Thoracic aorta (tissue), 2 donors: ENCODE measurements around the gene RAB3GAP1. TPM values are rescaled to one million over a fixed set of nuclear protein-coding genes. Genes with fewer than 3 reads are reported as not detected.
"Not testable (repeated sequence)": the region's sequence is repeated elsewhere in the genome, so short reads cannot be mapped to it uniquely, and the experiment has no call there.

Source experiments
- ATAC-seq: fragments of 150-250 bp; one replicate; pipeline ENCODE4 v1.8.0; 2017; ENCODE audit warnings: low read depth; ENCODE audit not compliant: insufficient number of reproducible peaks, low FRiP score
- DNase-seq: peaks from one replicate; pipeline ENCODE4 v3.0.0-alpha.2; 2020; ENCODE audit warnings: low spot score
- H3K27ac ChIP-seq, 2 donors: fragments of 200-600 bp; sonication (generic); 1 replicate in 1 of 2; 2 replicates in 1 of 2; pipeline ENCODE4 v1.5.1; 2016; ENCODE audit warnings: mild to moderate bottlenecking in 2 of 2, moderate library complexity in 2 of 2
- H3K27me3 ChIP-seq: fragments of 200-600 bp; sonication (generic); replicated peaks from 2 replicates; pipeline ENCODE4 v1.6.0; 2016; ENCODE audit warnings: mild to moderate bottlenecking; ENCODE audit not compliant: insufficient read depth
- H3K36me3 ChIP-seq: fragments of 200-600 bp; sonication (generic); one replicate; pipeline ENCODE4 v1.5.1; 2016
- H3K4me1 ChIP-seq, 2 donors: fragments of 200-600 bp; sonication (generic); 1 replicate in 1 of 2; 2 replicates in 1 of 2; pipeline versions ENCODE4 v1.5.1 to v1.6.0; 2016; ENCODE audit warnings: low read depth in 2 of 2, mild to moderate bottlenecking in 1 of 2; ENCODE audit not compliant: control insufficient read depth in 1 of 2
- H3K4me3 ChIP-seq: fragments of 200-600 bp; sonication (generic); 2 replicates; pipeline ENCODE4 v1.5.1; 2016; ENCODE audit warnings: mild to moderate bottlenecking
- H3K9me3 ChIP-seq: fragments of 200-600 bp; sonication (generic); 2 replicates; pipeline ENCODE4 v1.5.1; 2016
- total RNA-seq, 2 donors: library from RNA; depleted of rRNA; stranded (reverse); fragments of >200 nt; gene quantifications; one replicate each; pipeline versions ENCODE4 v1.1.0 to v1.2.3, GENCODE V29; 2016
- TF ChIP-seq, protein P1 (sequence below): fragments of 200-600 bp; sonication (generic); IDR thresholded peaks from one replicate; pipeline ENCODE4 v1.5.1; 2019; ENCODE audit warnings: antibody characterized with exemption

Gene RAB3GAP1
- total RNA-seq, 2 donors from 2014 or later: 56.0 to 69.4 TPM

DNA sequence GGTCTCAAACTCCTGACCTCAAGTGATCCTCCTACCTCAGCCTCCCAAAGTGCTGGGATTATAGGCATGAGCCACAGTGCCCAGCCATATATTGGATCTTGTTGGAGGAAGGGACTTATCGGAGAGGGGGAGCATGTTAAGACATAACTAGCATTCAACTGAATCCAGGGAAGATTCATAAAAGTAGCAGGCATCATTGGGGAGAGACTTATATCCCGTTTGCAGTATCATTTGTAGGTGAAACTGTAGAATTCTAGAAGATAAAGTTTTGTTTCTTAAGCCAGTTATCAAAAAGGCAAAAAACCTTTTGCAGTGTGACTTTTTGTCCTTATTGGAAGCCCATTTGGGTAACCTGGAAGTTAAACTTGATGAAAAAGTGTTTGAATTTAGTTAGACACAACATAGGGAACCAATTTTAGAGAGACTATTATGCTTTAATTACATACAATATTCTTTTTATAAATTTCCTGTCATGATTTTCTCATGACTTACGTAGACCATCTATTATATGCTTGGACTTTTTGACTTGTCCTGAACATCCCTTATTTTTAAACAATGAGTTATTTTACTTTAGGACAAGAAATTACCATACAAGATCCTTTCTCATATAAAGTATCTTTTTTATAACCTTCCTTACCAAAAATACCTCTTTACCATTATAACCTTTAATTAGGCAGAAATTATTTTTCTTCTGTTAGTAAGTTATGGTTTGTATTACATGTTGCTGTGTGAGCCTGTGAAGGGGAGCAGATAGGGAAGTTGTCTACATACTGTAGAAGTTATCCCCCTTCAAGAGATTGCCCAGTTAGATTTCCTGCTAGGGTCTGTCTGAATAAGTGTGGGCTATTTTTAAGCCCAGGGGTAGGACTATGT lies 20.3 kb downstream of the RAB3GAP1 start:
- Histone ChIP-seq H3K27ac (no peak overlapping the region), H3K4me3 (no peak overlapping the region), H3K9me3 (no peaks in the 10 kb centered on the region), H3K27me3 (no peaks in the 10 kb centered on the region), H3K36me3 (no peaks in the 10 kb centered on the region), H3K4me1 (peaks cover 0 to 11% of the 10 kb centered on the region in 2 donors)
- TF ChIP-seq, protein P1, sequence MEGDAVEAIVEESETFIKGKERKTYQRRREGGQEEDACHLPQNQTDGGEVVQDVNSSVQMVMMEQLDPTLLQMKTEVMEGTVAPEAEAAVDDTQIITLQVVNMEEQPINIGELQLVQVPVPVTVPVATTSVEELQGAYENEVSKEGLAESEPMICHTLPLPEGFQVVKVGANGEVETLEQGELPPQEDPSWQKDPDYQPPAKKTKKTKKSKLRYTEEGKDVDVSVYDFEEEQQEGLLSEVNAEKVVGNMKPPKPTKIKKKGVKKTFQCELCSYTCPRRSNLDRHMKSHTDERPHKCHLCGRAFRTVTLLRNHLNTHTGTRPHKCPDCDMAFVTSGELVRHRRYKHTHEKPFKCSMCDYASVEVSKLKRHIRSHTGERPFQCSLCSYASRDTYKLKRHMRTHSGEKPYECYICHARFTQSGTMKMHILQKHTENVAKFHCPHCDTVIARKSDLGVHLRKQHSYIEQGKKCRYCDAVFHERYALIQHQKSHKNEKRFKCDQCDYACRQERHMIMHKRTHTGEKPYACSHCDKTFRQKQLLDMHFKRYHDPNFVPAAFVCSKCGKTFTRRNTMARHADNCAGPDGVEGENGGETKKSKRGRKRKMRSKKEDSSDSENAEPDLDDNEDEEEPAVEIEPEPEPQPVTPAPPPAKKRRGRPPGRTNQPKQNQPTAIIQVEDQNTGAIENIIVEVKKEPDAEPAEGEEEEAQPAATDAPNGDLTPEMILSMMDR: no peak
- no peak for ATAC-seq
- DNase-seq: no peak

DNA sequence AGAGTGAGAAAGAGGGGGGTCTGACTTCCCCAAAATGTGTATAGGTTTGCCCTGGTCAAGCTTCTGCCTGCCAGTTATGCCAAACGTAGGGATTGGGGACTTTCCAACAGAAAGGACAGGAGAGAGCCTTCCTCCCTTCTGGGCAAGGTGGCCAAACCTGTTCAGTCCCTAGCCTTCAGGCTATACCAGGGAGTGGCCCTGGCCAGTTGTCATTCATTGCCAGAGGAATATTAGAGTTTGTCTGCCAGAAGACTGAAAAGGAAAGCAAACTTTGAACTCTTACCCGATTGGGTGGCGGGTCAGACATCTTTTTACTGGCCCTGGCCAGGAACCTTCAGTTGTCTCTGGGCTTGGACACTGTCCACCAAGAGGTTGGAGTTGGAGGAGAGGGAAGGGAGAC lies 22.1 kb downstream of the RAB3GAP1 start:
- no peak for ATAC-seq
- Histone ChIP-seq H3K27ac (no peak overlapping the region), H3K27me3 (no peaks in the 10 kb centered on the region), H3K9me3 (no peaks in the 10 kb centered on the region), H3K4me3 (no peak overlapping the region), H3K36me3 (no peaks in the 10 kb centered on the region), H3K4me1 (peaks cover 0 to 10% of the 10 kb centered on the region in 2 donors)
- TF ChIP-seq, protein P1: no peak
- no peak for DNase-seq

DNA sequence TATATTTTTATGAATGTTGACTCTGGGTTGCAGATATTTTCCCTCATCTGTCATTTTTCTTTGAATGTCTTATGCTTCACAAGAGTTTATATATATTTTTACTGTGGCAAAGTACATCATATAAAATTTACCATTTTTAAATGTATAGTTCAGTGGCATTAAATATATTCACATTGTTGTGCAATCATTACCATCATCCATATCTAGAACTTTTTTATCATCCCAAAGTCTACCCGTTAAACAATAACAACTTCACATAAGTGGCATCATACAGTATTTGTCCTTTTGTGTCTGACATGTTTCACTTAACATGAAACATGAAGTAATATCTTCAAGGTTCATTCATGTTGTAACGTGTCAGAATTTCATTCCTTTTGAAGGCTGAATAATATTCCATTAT lies 24.5 kb downstream of the RAB3GAP1 start:
- TF ChIP-seq, protein P1: no peak
- no peak overlapping the region for H3K4me3 ChIP-seq
- H3K27ac ChIP-seq: no peak overlapping the region
- H3K9me3 ChIP-seq: no peaks in the 10 kb centered on the region
- no peak for ATAC-seq
- peaks cover 0 to 10% of the 10 kb centered on the region in 2 donors for H3K4me1 ChIP-seq
- DNase-seq: no peak
- no peaks in the 10 kb centered on the region for H3K27me3 ChIP-seq
- no peaks in the 10 kb centered on the region for H3K36me3 ChIP-seq

DNA sequence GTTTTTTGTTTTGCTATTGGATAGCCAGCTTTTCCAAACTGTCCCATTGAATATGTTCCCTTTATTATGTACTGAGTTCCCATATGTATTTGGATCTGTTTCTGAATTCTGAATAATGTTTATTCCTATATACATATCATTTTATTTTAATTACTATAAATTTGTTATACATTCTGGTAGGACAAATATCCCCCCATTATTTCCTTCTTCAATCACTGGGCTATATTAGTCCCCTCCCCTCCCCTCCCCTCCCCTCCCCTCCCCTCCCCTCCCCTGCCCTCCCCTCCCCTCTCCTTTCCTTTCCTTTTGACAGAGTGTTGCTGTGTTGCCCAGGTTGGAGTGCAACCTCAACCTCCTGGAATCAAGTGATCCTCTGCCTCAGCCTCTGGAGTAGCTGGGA lies 26.3 kb downstream of the RAB3GAP1 start:
- H3K4me1 ChIP-seq: peaks cover 0 to 10% of the 10 kb centered on the region in 2 donors
- H3K4me3 ChIP-seq: no peak overlapping the region
- no peak overlapping the region for H3K27ac ChIP-seq
- TF ChIP-seq, protein P1: no peak
- no peaks in the 10 kb centered on the region for H3K27me3 ChIP-seq
- ATAC-seq (no peak), DNase-seq (no peak)
- H3K9me3 ChIP-seq: no peaks in the 10 kb centered on the region
- peaks cover 4% of the 10 kb centered on the region for H3K36me3 ChIP-seq

DNA sequence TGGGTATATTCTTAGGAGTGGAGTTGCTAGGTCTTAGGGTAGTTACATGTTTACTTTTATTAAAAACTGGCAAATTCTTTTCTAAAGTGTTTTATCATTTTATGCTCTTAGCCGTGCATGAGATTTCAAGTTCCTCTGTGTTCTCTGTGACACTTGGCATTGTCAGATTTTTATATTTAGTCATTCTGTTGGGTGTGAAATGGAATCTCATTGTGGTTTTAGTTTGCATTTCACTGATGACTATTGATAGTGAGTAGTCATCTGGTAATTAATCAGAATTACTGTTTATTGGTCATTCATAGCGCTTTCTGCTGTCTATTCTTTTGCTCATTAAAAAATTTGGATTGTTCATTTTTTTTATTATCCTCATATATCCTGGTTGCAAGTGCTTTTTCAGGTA lies 34.1 kb downstream of the RAB3GAP1 start:
- Histone ChIP-seq H3K36me3 (peaks cover 4% of the 10 kb centered on the region), H3K27me3 (no peaks in the 10 kb centered on the region), H3K4me1 (peaks cover 0 to 4% of the 10 kb centered on the region in 2 donors), H3K27ac (no peak overlapping the region), H3K9me3 (no peaks in the 10 kb centered on the region), H3K4me3 (no peak overlapping the region)
- TF ChIP-seq, protein P1: no peak
- ATAC-seq (no peak), DNase-seq (no peak)

DNA sequence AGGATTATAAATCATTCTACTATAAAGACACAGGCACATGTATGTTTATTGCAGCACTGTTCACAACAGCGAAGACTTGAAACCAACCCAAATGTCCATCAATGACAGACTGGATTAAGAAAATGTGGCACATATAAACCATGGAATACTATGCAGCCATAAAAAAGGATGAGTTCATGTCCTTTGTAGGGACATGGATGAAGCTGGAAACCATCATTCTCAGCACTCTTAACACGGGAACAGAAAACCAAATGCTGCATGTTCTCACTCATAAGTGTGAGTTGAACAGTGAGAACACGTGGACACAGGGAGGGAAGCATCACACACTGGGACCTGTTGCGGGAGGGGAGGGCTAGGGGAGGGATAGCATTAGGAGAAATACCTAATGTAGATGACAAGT lies 37.5 kb downstream of the RAB3GAP1 start:
- not testable (repeated sequence) for ATAC-seq, DNase-seq, H3K9me3 ChIP-seq, H3K4me3 ChIP-seq, H3K27me3 ChIP-seq, H3K27ac ChIP-seq, H3K4me1 ChIP-seq
- peaks cover 14% of the 10 kb centered on the region for H3K36me3 ChIP-seq
